ENCODE results near the gene MAP4K1. TPM values are rescaled to one million over a fixed set of nuclear protein-coding genes. Genes with fewer than 3 reads are reported as not detected.
"Not testable (repeated sequence)": the region's sequence is repeated elsewhere in the genome, so short reads cannot be mapped to it uniquely, and the experiment has no call there.

MAP4K1 gene
- total and polyA plus RNA-seq, 7 donors: 0.36 to 1.4 (median 0.68) TPM

- Histone ChIP-seq H3K9me3 (no peaks in the 10 kb centered on the region), H3K27ac (peak overlapping the region; percentile 72), H3K27me3 (ENCODE audit: insufficient read depth in 3 of 3, low read length in 2 of 3) (no peaks in the 10 kb centered on the region), H3K4me1 (peaks cover 8% of the 10 kb centered on the region), H3K4me3 (no peak overlapping the region), H3K36me3 (ENCODE audit: insufficient read depth in 1 of 2, low read depth in 1 of 2) (peaks cover 4 to 63% of the 10 kb centered on the region in 2 donors)
- no peak for ATAC-seq
- DNase-seq: no peak
- no peak for TF ChIP-seq CTCF (IDR thresholded peaks at IDR 0.05)
- WGBS, 3 donors: 87% methylated on average over 17 of the region's 17 CpGs
- intact Hi-C loops (cut with DNase I): loop anchor here in 1 of 2 donors (5.0 kb wide), 1 partner anchor 233 kb away; the partner anchor contains the start of gene FAM98C
Measured at GRCh38 chr19:38635483-38636399, 18.0 kb upstream of the MAP4K1 start.

GRCh38 chr19:38634757-38635482, 17.2 kb upstream of the MAP4K1 start:
- peaks cover 8% of the 10 kb centered on the region for H3K4me1 ChIP-seq
- no peaks in the 10 kb centered on the region for H3K27me3 ChIP-seq (ENCODE audit: insufficient read depth in 3 of 3, low read length in 2 of 3)
- H3K27ac ChIP-seq: peak overlapping the region; percentile 72
- peak; percentile 66 to 77 (median 70) for ATAC-seq
- DNase-seq: peak; percentile 79 to 87
- intact Hi-C loops (cut with DNase I): loop anchor here in 1 of 2 donors (5.0 kb wide), 1 partner anchor 233 kb away; the partner anchor contains the start of gene FAM98C
- H3K36me3 ChIP-seq (ENCODE audit: insufficient read depth in 1 of 2, low read depth in 1 of 2): peaks cover 4 to 71% of the 10 kb centered on the region in 2 donors
- no peaks in the 10 kb centered on the region for H3K9me3 ChIP-seq
- peak; percentile 92 for TF ChIP-seq CTCF (IDR thresholded peaks at IDR 0.05)
- H3K4me3 ChIP-seq: no peak overlapping the region
- WGBS, 3 donors: 63 to 66% (median 65%) methylated on average over 17 of the region's 17 CpGs

DNA sequence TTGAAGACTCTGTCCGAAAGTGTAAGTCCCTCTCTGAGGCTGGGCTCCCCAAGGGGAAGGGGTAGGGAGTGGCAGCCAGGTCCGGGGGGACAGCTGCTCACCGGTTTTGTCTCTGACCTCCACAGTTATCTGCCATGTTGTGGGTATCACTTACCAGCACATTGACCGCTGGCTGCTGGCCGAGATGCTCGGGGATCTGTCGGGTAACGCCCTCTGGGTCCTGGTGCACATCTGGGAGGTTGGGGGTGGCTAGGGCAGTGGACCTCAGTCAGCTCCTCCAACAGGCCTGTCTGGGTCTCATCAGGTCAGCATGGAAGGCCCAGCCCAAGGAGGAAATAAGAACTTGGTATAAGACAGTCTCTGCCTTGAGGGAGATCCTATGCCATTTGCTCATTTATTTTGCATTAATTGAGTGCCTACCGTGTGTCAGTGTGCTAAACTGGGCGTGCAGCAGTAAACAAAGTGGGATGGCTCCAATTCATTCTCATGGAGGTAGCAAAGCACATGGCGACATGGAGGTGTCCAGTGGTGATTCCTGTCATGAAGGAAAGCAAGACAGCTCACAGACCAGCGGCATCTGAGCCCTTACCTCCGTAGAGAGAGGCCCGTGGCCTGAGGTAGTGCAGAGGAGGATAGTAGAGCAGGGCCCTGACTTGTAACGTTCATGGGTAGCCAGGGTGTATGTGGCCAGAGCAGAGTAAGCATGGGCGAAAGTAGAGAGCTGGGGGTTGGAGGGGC, 14.9 kb upstream of the MAP4K1 start:
- no peak overlapping the region for H3K4me3 ChIP-seq
- H3K4me1 ChIP-seq: peaks cover 8% of the 10 kb centered on the region
- no peak overlapping the region for H3K27ac ChIP-seq
- H3K27me3 ChIP-seq (ENCODE audit: insufficient read depth in 3 of 3, low read length in 2 of 3): no peaks in the 10 kb centered on the region
- H3K9me3 ChIP-seq: no peaks in the 10 kb centered on the region
- DNase-seq (no peak), ATAC-seq (peak in 1 of 4 donors; percentile 3)
- peaks cover 4 to 84% of the 10 kb centered on the region in 2 donors for H3K36me3 ChIP-seq (ENCODE audit: insufficient read depth in 1 of 2, low read depth in 1 of 2)
- TF ChIP-seq CTCF (IDR thresholded peaks at IDR 0.05): no peak
- intact Hi-C loops (cut with DNase I): no loop called here
- WGBS, 3 donors: 79 to 82% (median 81%) methylated on average over 16 of the region's 16 CpGs

GRCh38 chr19:38631811-38632475, 14.2 kb upstream of the MAP4K1 start:
- H3K9me3 ChIP-seq; H3K27ac ChIP-seq; ATAC-seq; H3K27me3 ChIP-seq (ENCODE audit: insufficient read depth in 3 of 3, low read length in 2 of 3); H3K4me3 ChIP-seq; DNase-seq; H3K4me1 ChIP-seq; intact Hi-C loops (cut with DNase I): not testable (repeated sequence)
- peaks cover 4 to 91% of the 10 kb centered on the region in 2 donors for H3K36me3 ChIP-seq (ENCODE audit: insufficient read depth in 1 of 2, low read depth in 1 of 2)
- WGBS, 3 donors: 63 to 68% (median 67%) methylated on average over 7 of the region's 7 CpGs

DNA sequence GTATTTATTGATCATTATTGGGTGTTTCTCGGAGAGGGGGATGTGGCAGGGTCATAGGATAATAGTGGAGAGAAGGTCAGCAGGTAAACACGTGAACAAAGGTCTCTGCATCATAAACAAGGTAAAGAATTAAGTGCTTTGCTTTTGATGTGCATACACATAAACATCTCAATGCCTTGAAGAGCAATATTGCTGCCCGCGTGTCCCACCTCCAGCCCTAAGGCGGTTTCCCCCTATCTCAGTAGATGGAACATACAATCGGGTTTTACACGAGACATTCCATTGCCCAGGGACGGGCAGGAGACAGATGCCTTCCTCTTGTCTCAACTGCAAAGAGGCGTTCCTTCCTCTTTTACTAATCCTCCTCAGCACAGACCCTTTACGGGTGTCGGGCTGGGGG, 13.5 kb upstream of the MAP4K1 start:
- DNase-seq; H3K27me3 ChIP-seq (ENCODE audit: insufficient read depth in 3 of 3, low read length in 2 of 3); intact Hi-C loops (cut with DNase I); H3K4me1 ChIP-seq; ATAC-seq; H3K9me3 ChIP-seq; H3K27ac ChIP-seq; H3K4me3 ChIP-seq: not testable (repeated sequence)
- H3K36me3 ChIP-seq (ENCODE audit: insufficient read depth in 1 of 2, low read depth in 1 of 2): peaks cover 7 to 93% of the 10 kb centered on the region in 2 donors
- WGBS, 3 donors: 72 to 77% (median 74%) methylated on average over 10 to 11 of the region's 11 CpGs
